ENCODE results near the gene PARP2.

DNA sequence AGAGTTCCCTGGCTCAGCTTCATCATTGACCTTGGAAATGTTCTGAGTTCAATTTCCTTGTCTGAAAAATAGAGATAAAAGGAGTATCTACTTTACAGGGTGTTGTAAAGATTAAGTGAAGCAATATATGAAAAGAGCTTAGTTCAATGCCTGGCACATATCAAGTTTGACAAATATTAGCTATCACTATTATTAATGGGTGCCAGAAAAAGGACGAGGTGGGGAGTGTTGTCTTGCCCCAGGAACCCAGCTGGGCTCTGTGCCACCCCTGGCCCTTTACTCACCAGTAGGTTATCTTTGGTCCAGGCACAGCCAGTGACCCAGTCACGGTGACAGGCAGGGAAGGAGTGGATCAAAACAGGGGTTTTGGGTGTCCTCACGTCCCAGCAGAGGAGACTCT, 32.0 kb downstream of the PARP2 start:
- TF ChIP-seq POLR2AphosphoS5 (IDR thresholded peaks at IDR 0.05): no peak
- TF ChIP-seq, protein P1, sequence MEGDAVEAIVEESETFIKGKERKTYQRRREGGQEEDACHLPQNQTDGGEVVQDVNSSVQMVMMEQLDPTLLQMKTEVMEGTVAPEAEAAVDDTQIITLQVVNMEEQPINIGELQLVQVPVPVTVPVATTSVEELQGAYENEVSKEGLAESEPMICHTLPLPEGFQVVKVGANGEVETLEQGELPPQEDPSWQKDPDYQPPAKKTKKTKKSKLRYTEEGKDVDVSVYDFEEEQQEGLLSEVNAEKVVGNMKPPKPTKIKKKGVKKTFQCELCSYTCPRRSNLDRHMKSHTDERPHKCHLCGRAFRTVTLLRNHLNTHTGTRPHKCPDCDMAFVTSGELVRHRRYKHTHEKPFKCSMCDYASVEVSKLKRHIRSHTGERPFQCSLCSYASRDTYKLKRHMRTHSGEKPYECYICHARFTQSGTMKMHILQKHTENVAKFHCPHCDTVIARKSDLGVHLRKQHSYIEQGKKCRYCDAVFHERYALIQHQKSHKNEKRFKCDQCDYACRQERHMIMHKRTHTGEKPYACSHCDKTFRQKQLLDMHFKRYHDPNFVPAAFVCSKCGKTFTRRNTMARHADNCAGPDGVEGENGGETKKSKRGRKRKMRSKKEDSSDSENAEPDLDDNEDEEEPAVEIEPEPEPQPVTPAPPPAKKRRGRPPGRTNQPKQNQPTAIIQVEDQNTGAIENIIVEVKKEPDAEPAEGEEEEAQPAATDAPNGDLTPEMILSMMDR (IDR thresholded peaks at IDR 0.05; ENCODE audit: poor library complexity, severe bottlenecking): no peak
- TF ChIP-seq EZH2 (IDR thresholded peaks at IDR 0.05; ENCODE audit: borderline replicate concordance, insufficient read depth, low read length, poor library complexity, severe bottlenecking): no peak
- no peak for TF ChIP-seq RAD21 (conservative IDR thresholded peaks at IDR 0.05)
- no peak for TF ChIP-seq TAF1 (IDR thresholded peaks at IDR 0.05; ENCODE audit: low read depth)
- TF ChIP-seq EP300 (conservative IDR thresholded peaks at IDR 0.05; ENCODE audit: poor library complexity, severe bottlenecking): no peak
